COLO829 (cell line): ENCODE data around the gene RCAN1.

Experiments used
- DNase-seq: peaks from one replicate; pipeline ENCODE4 v3.0.0; 2012; ENCODE audit warnings: low spot score

RCAN1 gene

GRCh38 chr21:34537838-34538237, 77.1 kb downstream of the RCAN1 start:
- DNase-seq, result no peak

GRCh38 chr21:34536820-34537219, 78.1 kb downstream of the RCAN1 start:
- DNase-seq, result no peak

GRCh38 chr21:34536311-34536710, 78.6 kb downstream of the RCAN1 start:
- no peak for DNase-seq

GRCh38 chr21:34535886-34536285, 79.0 kb downstream of the RCAN1 start:
- DNase-seq, result no peak

- no peak for DNase-seq
Observed at GRCh38 chr21:34534522-34534921, 80.4 kb downstream of the RCAN1 start.

GRCh38 chr21:34533938-34534337, 81.0 kb downstream of the RCAN1 start:
- no peak for DNase-seq

- DNase-seq, result no peak
Observed at GRCh38 chr21:34531399-34531798, 83.5 kb downstream of the RCAN1 start.

GRCh38 chr21:34530261-34530660, 84.7 kb downstream of the RCAN1 start:
- no peak for DNase-seq

- no peak for DNase-seq
Observed at GRCh38 chr21:34528131-34528561, 86.8 kb downstream of the RCAN1 start.

- DNase-seq, result peak; percentile 98
Observed at GRCh38 chr21:34526618-34527290, 88.2 kb downstream of the RCAN1 start.

- no peak for DNase-seq
Observed at GRCh38 chr21:34526241-34526617, 88.7 kb downstream of the RCAN1 start.

- no peak for DNase-seq
Observed at GRCh38 chr21:34524646-34525601, 90.0 kb downstream of the RCAN1 start.

GRCh38 chr21:34523019-34523555, 91.8 kb downstream of the RCAN1 start:
- DNase-seq, result no peak

- DNase-seq, result no peak
Observed at GRCh38 chr21:34522284-34522683, 92.6 kb downstream of the RCAN1 start.

- no peak for DNase-seq
Observed at GRCh38 chr21:34521561-34521960, 93.4 kb downstream of the RCAN1 start.

- DNase-seq, result no peak
Observed at GRCh38 chr21:34520764-34521508, 94.0 kb downstream of the RCAN1 start.

GRCh38 chr21:34520281-34520680, 94.6 kb downstream of the RCAN1 start:
- DNase-seq, result no peak

GRCh38 chr21:34519694-34520093, 95.2 kb downstream of the RCAN1 start:
- DNase-seq, result no peak

GRCh38 chr21:34519016-34519415, 95.9 kb downstream of the RCAN1 start:
- DNase-seq, result no peak

GRCh38 chr21:34518301-34518700, 96.6 kb downstream of the RCAN1 start:
- DNase-seq, result no peak

GRCh38 chr21:34517491-34518245, 97.2 kb downstream of the RCAN1 start:
- DNase-seq, result no peak

- no peak for DNase-seq
Observed at GRCh38 chr21:34517039-34517438, 97.9 kb downstream of the RCAN1 start.
